Trophoblast cell (in vitro differentiated cells and primary cell): ENCODE results near the gene AKR1C2.
"Not testable (repeated sequence)": the region's sequence is repeated elsewhere in the genome, so short reads cannot be mapped to it uniquely, and the experiment has no call there.

ENCODE experiments used
- DNase-seq, 2 donors: peaks; one replicate each; pipeline ENCODE4 v3.0.0-alpha.2; 2016
- H2AFZ ChIP-seq: 2 replicates; pipeline ENCODE4 v1.6.1; 2013; ENCODE audit warnings: low read length, moderate library complexity, mild to moderate bottlenecking; ENCODE audit not compliant: insufficient read depth, poor library complexity
- H2AK5ac ChIP-seq: 2 replicates; pipeline ENCODE4 v1.6.1; 2013; ENCODE audit warnings: mild to moderate bottlenecking, low read length
- H2BK120ac ChIP-seq: 2 replicates; pipeline ENCODE4 v1.6.1; 2013; ENCODE audit warnings: low read length, mild to moderate bottlenecking, moderate library complexity; ENCODE audit not compliant: insufficient read depth, poor library complexity
- H2BK12ac ChIP-seq: 2 replicates; pipeline ENCODE4 v1.6.1; 2013; ENCODE audit warnings: mild to moderate bottlenecking, low read length, moderate library complexity
- H2BK5ac ChIP-seq: 2 replicates; pipeline ENCODE4 v1.6.1; 2013; ENCODE audit warnings: low read length, low read depth, moderate library complexity, mild to moderate bottlenecking; ENCODE audit not compliant: poor library complexity
- H3K14ac ChIP-seq: 2 replicates; pipeline ENCODE4 v1.6.1; 2013; ENCODE audit warnings: mild to moderate bottlenecking, low read length
- H3K18ac ChIP-seq: 2 replicates; pipeline ENCODE4 v1.6.1; 2013; ENCODE audit warnings: mild to moderate bottlenecking, low read length
- H3K23ac ChIP-seq: 2 replicates; pipeline ENCODE4 v1.6.1; 2013; ENCODE audit warnings: low read length
- H3K27ac ChIP-seq: 2 replicates; pipeline ENCODE4 v1.5.1; 2013; ENCODE audit warnings: low read depth, mild to moderate bottlenecking, inconsistent platforms, low read length, moderate library complexity
- H3K27me3 ChIP-seq: 2 replicates; pipeline ENCODE4 v1.6.1; 2013; ENCODE audit warnings: inconsistent platforms, mild to moderate bottlenecking, low read length, moderate library complexity; ENCODE audit not compliant: insufficient read depth
- H3K36me3 ChIP-seq, 2 experiments: 1 replicate in 1 of 2; 2 replicates in 1 of 2; pipeline ENCODE4 v1.6.1; 2013; ENCODE audit warnings: low read length in 2 of 2, mild to moderate bottlenecking in 2 of 2, moderate library complexity in 1 of 2; ENCODE audit not compliant: insufficient read depth in 2 of 2, control insufficient read depth in 1 of 2
- H3K4ac ChIP-seq: 2 replicates; pipeline ENCODE4 v1.6.1; 2013; ENCODE audit warnings: low read depth, mild to moderate bottlenecking, low read length, moderate library complexity
- H3K4me1 ChIP-seq, 2 experiments: 1 replicate in 1 of 2; 2 replicates in 1 of 2; pipeline ENCODE4 v1.6.1; 2013; ENCODE audit warnings: low read length in 2 of 2, mild to moderate bottlenecking in 2 of 2, moderate library complexity in 1 of 2; ENCODE audit not compliant: insufficient read depth in 2 of 2, control insufficient read depth in 1 of 2
- H3K4me2 ChIP-seq: 2 replicates; pipeline ENCODE4 v1.6.1; 2013; ENCODE audit warnings: inconsistent platforms, mild to moderate bottlenecking, low read length, moderate library complexity
- H3K4me3 ChIP-seq: 2 replicates; pipeline ENCODE4 v1.5.1; 2013; ENCODE audit warnings: mild to moderate bottlenecking, low read depth, low read length, inconsistent platforms
- H3K79me1 ChIP-seq: one replicate; pipeline ENCODE4 v1.6.1; 2013; ENCODE audit warnings: low read length
- H3K79me2 ChIP-seq: 2 replicates; pipeline ENCODE4 v1.6.1; 2013; ENCODE audit warnings: low read length, mild to moderate bottlenecking; ENCODE audit not compliant: control insufficient read depth, insufficient read depth, poor library complexity
- H3K9ac ChIP-seq: 2 replicates; pipeline ENCODE4 v1.6.1; 2013; ENCODE audit warnings: mild to moderate bottlenecking, low read length
- H3K9me3 ChIP-seq: 2 replicates; pipeline ENCODE4 v1.6.1; 2013; ENCODE audit warnings: low read depth, mild to moderate bottlenecking, control low read depth, inconsistent platforms, low read length; ENCODE audit not compliant: insufficient read depth
- H4K12ac ChIP-seq: 2 replicates; pipeline ENCODE4 v1.6.1; 2013; ENCODE audit warnings: low read depth, mild to moderate bottlenecking, low read length, moderate library complexity
- H4K8ac ChIP-seq: 2 replicates; pipeline ENCODE4 v1.6.1; 2013; ENCODE audit warnings: low read depth, mild to moderate bottlenecking, low read length, moderate library complexity
- H4K91ac ChIP-seq: one replicate; pipeline ENCODE4 v1.6.1; 2013; ENCODE audit warnings: low read depth, mild to moderate bottlenecking, low read length, moderate library complexity
- WGBS: extraction: QIAGEN DNeasy Blood & Tissue Kit; methylation state at CpG from one replicate; pipeline ENCODE4 v1.1.7; 2013; ENCODE audit warnings: missing lambda C conversion rate; ENCODE audit not compliant: insufficient read length, insufficient coverage; ENCODE audit errors: extremely low coverage; 5-methylcytosine and 5-hydroxymethylcytosine counted together

The AKR1C2 gene

GRCh38 chr10:5013385-5013784 lies 9.7 kb upstream of the AKR1C2 start:
- Histone ChIP-seq H2BK120ac (no peak overlapping the region), H3K4me1 (peaks cover 0 to 3% of the 10 kb centered on the region in 2 experiments), H3K9ac (no peak overlapping the region), H2BK5ac (no peak overlapping the region), H3K36me3 (no peaks in the 10 kb centered on the region), H3K79me1 (no peaks in the 10 kb centered on the region), H4K91ac (no peak overlapping the region), H3K4me2 (no peak overlapping the region), H2AFZ (no peak overlapping the region), H4K12ac (no peak overlapping the region), H2BK12ac (no peak overlapping the region), H3K23ac (no peak overlapping the region), H4K8ac (no peak overlapping the region), H3K27ac (no peak overlapping the region), H3K4me3 (no peak overlapping the region), H3K27me3 (no peaks in the 10 kb centered on the region), H3K18ac (no peak overlapping the region), H3K14ac (no peak overlapping the region), H3K79me2 (no peaks in the 10 kb centered on the region), H3K4ac (no peak overlapping the region), H2AK5ac (no peak overlapping the region), H3K9me3 (no peaks in the 10 kb centered on the region)
- no CpG with 5 or more reads among the region's 1 CpG for WGBS
- peak in 1 of 2 donors; percentile 22 for DNase-seq

GRCh38 chr10:5012595-5012994 lies 8.9 kb upstream of the AKR1C2 start:
- Histone ChIP-seq H4K91ac (no peak overlapping the region), H3K9me3 (no peaks in the 10 kb centered on the region), H3K9ac (no peak overlapping the region), H3K27me3 (no peaks in the 10 kb centered on the region), H2AK5ac (no peak overlapping the region), H3K4me3 (no peak overlapping the region), H2BK12ac (no peak overlapping the region), H3K79me1 (no peaks in the 10 kb centered on the region), H3K23ac (no peak overlapping the region), H2BK120ac (no peak overlapping the region), H3K4ac (no peak overlapping the region), H2AFZ (no peak overlapping the region), H3K79me2 (no peaks in the 10 kb centered on the region), H3K4me1 (peaks cover 0 to 3% of the 10 kb centered on the region in 2 experiments), H3K4me2 (no peak overlapping the region), H3K18ac (no peak overlapping the region), H4K8ac (no peak overlapping the region), H3K27ac (no peak overlapping the region), H3K36me3 (no peaks in the 10 kb centered on the region), H2BK5ac (no peak overlapping the region), H3K14ac (no peak overlapping the region), H4K12ac (no peak overlapping the region)
- WGBS: no CpG with 5 or more reads among the region's 2 CpGs
- no peak for DNase-seq

GRCh38 chr10:5011392-5011791 lies 7.7 kb upstream of the AKR1C2 start:
- not testable (repeated sequence) for H3K9me3 ChIP-seq, H4K8ac ChIP-seq, DNase-seq, H3K23ac ChIP-seq, H2BK12ac ChIP-seq, H3K14ac ChIP-seq, H2AFZ ChIP-seq, H3K4me3 ChIP-seq, H4K91ac ChIP-seq, H4K12ac ChIP-seq, H3K36me3 ChIP-seq, H3K4me2 ChIP-seq, H2BK5ac ChIP-seq, H3K4me1 ChIP-seq, H3K4ac ChIP-seq, H3K9ac ChIP-seq, H2BK120ac ChIP-seq, H3K27me3 ChIP-seq, H2AK5ac ChIP-seq, H3K79me1 ChIP-seq, H3K18ac ChIP-seq, H3K27ac ChIP-seq, H3K79me2 ChIP-seq
- no CpG with 5 or more reads among the region's 2 CpGs for WGBS

- not testable (repeated sequence) for DNase-seq, H3K4me2 ChIP-seq, H3K23ac ChIP-seq, H3K18ac ChIP-seq, H3K14ac ChIP-seq, H2AFZ ChIP-seq, H3K27ac ChIP-seq, H3K9ac ChIP-seq, H3K4me1 ChIP-seq, H3K36me3 ChIP-seq, H2BK5ac ChIP-seq, H3K79me1 ChIP-seq, H3K9me3 ChIP-seq, H3K4me3 ChIP-seq, H2BK120ac ChIP-seq, H4K12ac ChIP-seq, H4K8ac ChIP-seq, H3K79me2 ChIP-seq, H2AK5ac ChIP-seq, H3K4ac ChIP-seq, H4K91ac ChIP-seq, H3K27me3 ChIP-seq
- H2BK12ac ChIP-seq: peak overlapping the region; percentile 64
- WGBS: no CpG with 5 or more reads among the region's 7 CpGs
Measured at GRCh38 chr10:5010043-5010442, 6.4 kb upstream of the AKR1C2 start.
